GM18505 (cell line): ENCODE results near the gene PCSK5.
"Not testable (repeated sequence)": the region's sequence is repeated elsewhere in the genome, so short reads cannot be mapped to it uniquely, and the experiment has no call there.

Experiments used
- ATAC-seq: cut with Tn5 transposase; IDR thresholded peaks from one replicate; pipeline ENCODE4 v1.9.1; 2021; ENCODE audit not compliant: unreplicated experiment
- POLR2A ChIP-seq: IDR thresholded peaks from 4 replicates; pipeline ENCODE4 v1.6.1; 2011; ENCODE audit warnings: borderline replicate concordance; ENCODE audit not compliant: insufficient read depth, insufficient read length; ENCODE audit errors: extremely low read depth

Gene PCSK5

DNA sequence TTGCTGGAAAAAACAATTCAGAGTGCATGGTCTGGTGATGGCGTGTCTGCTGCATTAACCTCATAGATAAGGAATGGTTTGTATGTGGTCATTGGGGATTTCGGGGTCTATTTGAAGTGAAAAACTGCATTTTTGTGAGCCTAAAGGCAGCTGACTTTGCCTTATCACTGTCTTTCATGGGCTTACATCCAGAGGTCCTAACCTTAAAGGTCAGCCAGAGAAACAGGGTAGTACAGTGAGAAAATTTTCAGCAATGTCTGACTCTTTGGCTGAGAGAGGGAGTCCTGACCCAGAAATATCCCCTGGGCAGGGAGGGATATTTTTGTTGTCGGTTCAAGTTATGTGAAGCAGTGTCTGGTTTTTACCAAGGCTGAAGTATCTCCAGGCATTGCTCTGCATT lies 5.7 kb downstream of the PCSK5 start:
- TF ChIP-seq POLR2A: no peak
- ATAC-seq: no peak

GRCh38 chr9:75900893-75901524 lies 10.5 kb downstream of the PCSK5 start:
- ATAC-seq: not testable (repeated sequence)

GRCh38 chr9:75903785-75904360 lies 13.4 kb downstream of the PCSK5 start:
- no peak for ATAC-seq
- TF ChIP-seq POLR2A: no peak

- no peak for TF ChIP-seq POLR2A
- ATAC-seq: no peak
Observed at GRCh38 chr9:75904364-75904763, 13.9 kb downstream of the PCSK5 start.

DNA sequence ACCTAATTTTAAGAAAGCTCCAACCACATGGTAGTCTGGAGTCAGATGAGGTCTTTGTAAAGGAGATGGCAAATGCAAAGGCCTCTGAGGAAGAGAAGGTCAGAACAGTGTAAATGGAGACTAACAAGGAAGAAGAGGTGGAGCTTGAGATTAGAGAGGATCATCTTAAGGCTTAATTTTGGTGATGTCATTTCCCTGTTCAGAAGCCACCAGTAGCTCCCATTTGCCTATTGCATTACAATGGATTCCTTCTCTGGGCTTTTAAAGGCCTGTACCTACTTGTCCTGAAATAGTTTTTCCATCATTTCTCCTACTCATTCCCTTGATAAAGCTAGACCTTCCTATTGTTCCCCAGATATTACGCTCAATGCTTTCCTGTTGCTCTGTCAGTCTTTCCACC lies 16.1 kb downstream of the PCSK5 start:
- no peak for TF ChIP-seq POLR2A
- no peak for ATAC-seq

DNA sequence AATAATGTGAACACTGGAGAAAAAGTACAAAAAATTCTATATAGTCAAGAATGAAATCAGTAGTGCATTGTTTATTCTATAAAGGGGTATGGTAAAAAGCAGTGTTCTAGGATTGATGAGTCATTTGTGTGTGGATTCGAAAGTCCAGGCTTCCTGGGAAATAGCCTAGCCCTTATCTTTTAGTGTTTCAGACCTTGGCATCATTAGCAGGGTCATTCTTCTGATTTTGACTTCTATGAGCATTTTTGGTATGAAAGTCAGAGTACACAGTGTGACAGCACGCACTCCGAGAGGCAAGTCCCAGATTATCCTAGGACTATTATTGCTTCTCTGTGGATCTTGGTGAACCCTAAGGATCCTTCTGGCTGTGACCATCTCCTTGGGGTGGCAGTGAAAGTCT lies 16.9 kb downstream of the PCSK5 start:
- no peak for ATAC-seq

GRCh38 chr9:75907923-75908322 lies 17.4 kb downstream of the PCSK5 start:
- no peak for TF ChIP-seq POLR2A
- no peak for ATAC-seq

More for the DNA sequence above, 16.9 kb downstream of the PCSK5 start:
- no peak for TF ChIP-seq POLR2A

GRCh38 chr9:75909776-75910175 lies 19.3 kb downstream of the PCSK5 start:
- no peak for TF ChIP-seq POLR2A
- no peak for ATAC-seq

DNA sequence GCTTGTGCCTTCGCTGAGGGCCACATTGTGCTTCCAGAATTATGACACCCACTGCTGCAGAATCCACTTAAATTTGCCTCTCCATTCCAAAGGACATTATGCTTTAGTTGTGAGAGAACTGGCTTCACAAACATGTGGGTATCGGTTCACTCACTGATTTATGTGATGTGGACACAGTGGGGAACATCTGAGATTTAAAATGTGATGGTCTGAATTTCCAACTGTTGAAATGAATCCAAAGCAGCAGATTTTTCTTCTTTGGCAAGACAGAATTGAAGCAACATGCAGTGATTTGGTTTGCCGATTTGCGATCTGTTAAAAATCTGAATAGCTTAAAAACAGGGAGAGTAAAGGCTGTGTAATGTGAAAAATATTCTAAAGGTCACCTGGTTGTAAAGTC lies 20.3 kb downstream of the PCSK5 start:
- ATAC-seq: no peak
- TF ChIP-seq POLR2A: no peak

- ATAC-seq: no peak
- TF ChIP-seq POLR2A: no peak
Observed at GRCh38 chr9:75911390-75911789, 20.9 kb downstream of the PCSK5 start.

DNA sequence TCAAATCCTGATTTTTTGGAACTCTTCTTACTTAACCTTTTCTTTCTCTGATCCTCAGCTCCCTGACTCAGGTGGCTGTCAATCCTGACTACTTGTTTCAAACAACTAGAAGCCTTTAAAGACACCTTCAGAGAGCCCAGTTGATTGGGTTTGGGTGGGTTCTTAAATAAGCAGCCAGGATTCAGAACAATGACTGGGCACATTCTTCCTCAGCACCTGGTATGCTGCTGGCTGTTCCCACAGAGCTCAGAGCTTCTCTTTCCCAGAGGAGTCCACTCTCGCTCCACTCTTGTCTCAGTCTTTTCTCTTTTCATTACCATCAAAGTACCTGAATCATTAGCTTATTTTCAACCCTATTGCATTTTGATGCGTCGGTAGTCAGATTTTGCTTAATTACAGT lies 22.5 kb downstream of the PCSK5 start:
- no peak for ATAC-seq
- TF ChIP-seq POLR2A: no peak

- TF ChIP-seq POLR2A: no peak
- no peak for ATAC-seq
Observed at GRCh38 chr9:75914002-75914401, 23.5 kb downstream of the PCSK5 start.

- ATAC-seq: no peak
- no peak for TF ChIP-seq POLR2A
Observed at GRCh38 chr9:75914883-75915452, 24.5 kb downstream of the PCSK5 start.

GRCh38 chr9:75918154-75918553 lies 27.7 kb downstream of the PCSK5 start:
- no peak for ATAC-seq
- no peak for TF ChIP-seq POLR2A
